Measurements from ENCODE around the gene ZFYVE16. TPM values are rescaled to one million over a fixed set of nuclear protein-coding genes. Genes with fewer than 3 reads are reported as not detected.

The ZFYVE16 gene
- total RNA-seq = 23.1 and 32.5 TPM in 2 replicates

DNA sequence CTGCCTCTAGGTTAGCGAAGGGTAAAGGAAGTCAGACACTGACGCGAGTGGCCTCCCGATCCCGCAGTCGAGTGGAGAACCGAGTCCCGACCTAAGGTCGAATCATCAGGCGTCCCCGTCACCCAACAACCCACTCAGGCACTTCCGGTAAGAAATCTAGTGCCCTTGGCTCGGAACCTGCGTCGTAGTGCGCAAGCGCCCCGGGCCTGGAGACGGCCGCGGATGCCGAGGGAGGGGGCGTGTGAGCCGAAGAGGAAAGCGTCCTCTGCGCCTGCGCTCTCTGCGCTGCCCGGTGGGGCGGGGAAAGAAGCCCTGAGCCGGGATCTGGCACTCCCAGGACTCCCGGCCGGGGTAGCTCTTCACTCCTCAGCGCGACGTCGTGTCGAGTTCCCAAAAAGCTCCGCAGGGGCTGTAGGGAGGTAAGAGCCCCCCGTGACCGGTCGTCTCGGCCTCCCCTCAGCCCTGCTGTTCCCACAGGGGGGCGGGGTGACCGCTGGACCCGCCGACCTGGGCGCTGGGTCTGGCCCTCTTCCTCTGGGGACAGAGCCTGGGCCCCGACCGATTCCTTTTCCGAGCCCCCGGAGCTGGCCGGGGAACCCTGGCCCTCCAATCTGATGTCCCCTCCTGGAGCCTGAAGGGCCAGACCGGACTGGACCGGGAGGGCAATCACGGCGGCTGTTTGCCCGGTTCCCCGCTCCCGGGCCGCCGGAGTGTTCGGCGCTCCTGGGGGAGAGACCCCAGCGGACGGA, at the start of gene ZFYVE16:
TSS of gene ZFYVE16 (plus strand) at position 330 of the 749 bp plus-strand sequence. CDS start 26,084 bp downstream, outside the sequence.

GRCh38 chr5:80487829-80488721, 80.2 kb downstream of the ZFYVE16 start, which contains the start of gene FAM151B:
TSS of gene FAM151B (plus strand) at chr5:80488100. CDS start at chr5:80488124, 24 bp downstream.

Other genes with a start within 250 kb of the ZFYVE16 start
- 6.5 TPM in 2 replicates for gene SERINC5, start 152.0 kb upstream of the ZFYVE16 start, total RNA-seq
- not detected in 2 replicates for gene SPZ1, start 88.1 kb upstream of the ZFYVE16 start, total RNA-seq
- 2.9 and 3.3 TPM in 2 replicates for gene FAM151B, start 80.0 kb downstream of the ZFYVE16 start, total RNA-seq
- not detected in 2 replicates for gene ANKRD34B, start 162.2 kb downstream of the ZFYVE16 start, total RNA-seq
- gene MSH3, start 246.6 kb downstream of the ZFYVE16 start, total RNA-seq = 8.8 and 10.6 TPM in 2 replicates
- gene DHFR, start 246.9 kb downstream of the ZFYVE16 start, total RNA-seq = 23.7 and 39.7 TPM in 2 replicates

Data from epithelial cell of umbilical artery (primary cell).